Peyer's patch (tissue), 4 donors: ENCODE data around the gene MCM8.

Experiments
- POLR2A ChIP-seq, 2 donors: fragments of 450-650 bp; IDR thresholded peaks; one replicate each; pipeline ENCODE4 v1.5.1; 2017; ENCODE audit warnings: antibody characterized with exemption in 2 of 2, mild to moderate bottlenecking in 2 of 2, moderate library complexity in 2 of 2
- TF ChIP-seq, protein P1 (sequence below), 6 experiments: fragments of 450-650 bp in 4 of 6; fragments of 200-600 bp in 2 of 6; sonication (generic) in 1 of 6; IDR thresholded peaks; one replicate each; pipeline ENCODE4 v1.5.1; 2017 to 2019; ENCODE audit warnings: antibody characterized with exemption in 6 of 6, mild to moderate bottlenecking in 3 of 6, moderate library complexity in 1 of 6

- TF ChIP-seq, protein P1, sequence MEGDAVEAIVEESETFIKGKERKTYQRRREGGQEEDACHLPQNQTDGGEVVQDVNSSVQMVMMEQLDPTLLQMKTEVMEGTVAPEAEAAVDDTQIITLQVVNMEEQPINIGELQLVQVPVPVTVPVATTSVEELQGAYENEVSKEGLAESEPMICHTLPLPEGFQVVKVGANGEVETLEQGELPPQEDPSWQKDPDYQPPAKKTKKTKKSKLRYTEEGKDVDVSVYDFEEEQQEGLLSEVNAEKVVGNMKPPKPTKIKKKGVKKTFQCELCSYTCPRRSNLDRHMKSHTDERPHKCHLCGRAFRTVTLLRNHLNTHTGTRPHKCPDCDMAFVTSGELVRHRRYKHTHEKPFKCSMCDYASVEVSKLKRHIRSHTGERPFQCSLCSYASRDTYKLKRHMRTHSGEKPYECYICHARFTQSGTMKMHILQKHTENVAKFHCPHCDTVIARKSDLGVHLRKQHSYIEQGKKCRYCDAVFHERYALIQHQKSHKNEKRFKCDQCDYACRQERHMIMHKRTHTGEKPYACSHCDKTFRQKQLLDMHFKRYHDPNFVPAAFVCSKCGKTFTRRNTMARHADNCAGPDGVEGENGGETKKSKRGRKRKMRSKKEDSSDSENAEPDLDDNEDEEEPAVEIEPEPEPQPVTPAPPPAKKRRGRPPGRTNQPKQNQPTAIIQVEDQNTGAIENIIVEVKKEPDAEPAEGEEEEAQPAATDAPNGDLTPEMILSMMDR (IDR thresholded peaks at IDR 0.05), result no peak
- no peak for TF ChIP-seq POLR2A (IDR thresholded peaks at IDR 0.05)
These were observed 95.1 kb downstream of the MCM8 start for GRCh38 chr20:6045566-6045965.
